NT2/D1 (cell line): ENCODE data around the gene FAM81A.

ENCODE experiments used
- DNase-seq: peaks from one replicate; pipeline ENCODE4 v3.0.0-alpha.2; 2011; ENCODE audit warnings: low read depth, low spot score
- H3K27me3 ChIP-seq: 2 replicates; pipeline ENCODE4 v1.6.0; 2011; ENCODE audit warnings: mild to moderate bottlenecking; ENCODE audit not compliant: insufficient read length, insufficient read depth
- H3K36me3 ChIP-seq: 2 replicates; pipeline ENCODE4 v1.6.1; 2011; ENCODE audit warnings: mild to moderate bottlenecking, low read length, mixed read lengths; ENCODE audit not compliant: insufficient read depth, insufficient read length
- H3K4me1 ChIP-seq: 2 replicates; pipeline ENCODE4 v1.5.1; 2011; ENCODE audit not compliant: insufficient read depth, insufficient read length
- H3K4me3 ChIP-seq: 2 replicates; pipeline ENCODE4 v1.5.1; 2011; ENCODE audit warnings: low read depth; ENCODE audit not compliant: insufficient read length
- H3K9ac ChIP-seq: 2 replicates; pipeline ENCODE4 v1.6.0; 2011; ENCODE audit warnings: low read depth; ENCODE audit not compliant: insufficient read length
- H3K9me3 ChIP-seq: 2 replicates; pipeline ENCODE4 v1.5.1; 2011; ENCODE audit warnings: mild to moderate bottlenecking, low read length; ENCODE audit not compliant: insufficient read depth
- SUZ12 ChIP-seq: IDR thresholded peaks from 2 replicates; pipeline ENCODE4 v1.6.1; 2011; ENCODE audit not compliant: insufficient read length, insufficient read depth; ENCODE audit errors: extremely low read depth
- YY1 ChIP-seq: IDR thresholded peaks from 2 replicates; pipeline ENCODE4 v1.6.1; 2011; ENCODE audit not compliant: insufficient read length, insufficient read depth
- ZNF274 ChIP-seq: IDR thresholded peaks from 2 replicates; pipeline ENCODE4 v1.6.1; 2011; ENCODE audit warnings: mild to moderate bottlenecking, low read depth, low read length

Gene FAM81A

GRCh38 chr15:59437817-59438624 lies at the start of gene FAM81A:
TSS of gene FAM81A (plus strand) at chr15:59438186. CDS start at chr15:59458627, 20,441 bp downstream.
- Histone ChIP-seq H3K4me3 (peak within 1 kb of the TSS; percentile 67), H3K9me3 (no peaks in the 10 kb centered on the region), H3K36me3 (no peaks in the 10 kb centered on the region), H3K27me3 (peaks cover 70% of the 10 kb centered on the region), H3K9ac (peak within 1 kb of the TSS; percentile 76), H3K4me1 (no peaks in the 10 kb centered on the region)
- peak; percentile 11 for DNase-seq
- TF ChIP-seq SUZ12 (no peak), ZNF274 (no peak), YY1 (no peak)

- H3K4me1 ChIP-seq, result no peaks in the 10 kb centered on the region
- H3K9ac ChIP-seq, result no peak overlapping the region
- H3K4me3 ChIP-seq, result no peak overlapping the region
- no peaks in the 10 kb centered on the region for H3K36me3 ChIP-seq
- TF ChIP-seq YY1 (no peak), SUZ12 (no peak), ZNF274 (no peak)
- no peak for DNase-seq
- H3K9me3 ChIP-seq, result no peaks in the 10 kb centered on the region
- H3K27me3 ChIP-seq, result no peaks in the 10 kb centered on the region
Observed at GRCh38 chr15:59388670-59389069, 49.3 kb upstream of the FAM81A start.

GRCh38 chr15:59392299-59392698 lies 45.7 kb upstream of the FAM81A start:
- Histone ChIP-seq H3K4me3 (no peak overlapping the region), H3K27me3 (no peaks in the 10 kb centered on the region), H3K4me1 (no peaks in the 10 kb centered on the region), H3K9me3 (no peaks in the 10 kb centered on the region), H3K9ac (no peak overlapping the region), H3K36me3 (no peaks in the 10 kb centered on the region)
- DNase-seq, result no peak
- TF ChIP-seq YY1, result no peak
- TF ChIP-seq ZNF274, result no peak
- TF ChIP-seq SUZ12, result no peak

GRCh38 chr15:59394166-59394661 lies 43.8 kb upstream of the FAM81A start:
- H3K36me3 ChIP-seq, result no peaks in the 10 kb centered on the region
- no peak overlapping the region for H3K4me3 ChIP-seq
- no peaks in the 10 kb centered on the region for H3K9me3 ChIP-seq
- no peak for DNase-seq
- H3K9ac ChIP-seq, result no peak overlapping the region
- H3K27me3 ChIP-seq, result no peaks in the 10 kb centered on the region
- no peaks in the 10 kb centered on the region for H3K4me1 ChIP-seq
- no peak for TF ChIP-seq SUZ12
- TF ChIP-seq YY1, result no peak
- TF ChIP-seq ZNF274, result no peak

GRCh38 chr15:59396211-59396610 lies 41.8 kb upstream of the FAM81A start:
- no peaks in the 10 kb centered on the region for H3K36me3 ChIP-seq
- no peak for DNase-seq
- no peak for TF ChIP-seq SUZ12
- TF ChIP-seq YY1, result no peak
- TF ChIP-seq ZNF274, result no peak
- H3K4me1 ChIP-seq, result no peaks in the 10 kb centered on the region
- H3K9ac ChIP-seq, result no peak overlapping the region
- H3K27me3 ChIP-seq, result no peaks in the 10 kb centered on the region
- H3K4me3 ChIP-seq, result no peak overlapping the region
- no peaks in the 10 kb centered on the region for H3K9me3 ChIP-seq

- Histone ChIP-seq H3K36me3 (no peaks in the 10 kb centered on the region), H3K4me3 (no peak overlapping the region), H3K9me3 (no peaks in the 10 kb centered on the region), H3K9ac (no peak overlapping the region), H3K4me1 (no peaks in the 10 kb centered on the region), H3K27me3 (no peaks in the 10 kb centered on the region)
- TF ChIP-seq YY1 (no peak), ZNF274 (no peak), SUZ12 (no peak)
- no peak for DNase-seq
Observed at GRCh38 chr15:59396679-59397078, 41.3 kb upstream of the FAM81A start.

GRCh38 chr15:59398220-59398619 lies 39.8 kb upstream of the FAM81A start:
- no peaks in the 10 kb centered on the region for H3K4me1 ChIP-seq
- no peak for DNase-seq
- no peaks in the 10 kb centered on the region for H3K36me3 ChIP-seq
- no peaks in the 10 kb centered on the region for H3K27me3 ChIP-seq
- no peak for TF ChIP-seq ZNF274
- TF ChIP-seq YY1, result no peak
- no peak for TF ChIP-seq SUZ12
- H3K4me3 ChIP-seq, result no peak overlapping the region
- H3K9me3 ChIP-seq, result no peaks in the 10 kb centered on the region
- no peak overlapping the region for H3K9ac ChIP-seq
